Raji (cell line): Measurements from ENCODE around the gene NSL1.

Experiments
- POLR2A ChIP-seq: IDR thresholded peaks from 2 replicates; pipeline ENCODE4 v1.6.1; 2011; ENCODE audit warnings: low read depth, low read length, control low read depth; ENCODE audit not compliant: insufficient read depth

The NSL1 gene

DNA sequence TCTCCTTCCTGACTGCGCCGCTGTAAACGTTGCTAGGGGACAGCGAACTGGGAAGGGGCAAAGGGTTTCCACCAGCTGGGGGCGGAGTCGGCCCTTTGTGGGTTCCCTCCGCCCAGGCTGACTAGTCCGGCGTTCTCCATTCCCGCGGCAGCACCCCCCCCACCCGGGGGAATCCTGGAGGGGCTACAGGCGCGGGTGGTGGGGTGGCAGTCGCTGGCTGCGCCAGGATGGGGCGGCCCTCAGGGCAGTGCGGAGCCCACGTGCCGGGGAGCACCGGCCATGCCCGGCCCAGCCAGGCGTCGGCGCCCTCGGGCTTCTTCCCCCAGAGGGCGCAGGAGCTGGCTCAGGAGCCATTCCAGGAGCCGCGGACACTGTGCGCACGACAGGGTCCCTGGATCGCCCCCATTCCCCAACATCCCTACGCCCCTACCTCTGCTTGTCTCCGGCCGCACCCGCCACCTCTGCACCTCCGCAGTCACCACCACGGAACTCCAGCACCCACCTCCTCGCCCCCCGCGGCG is 92.4 kb downstream of the NSL1 start:
- TF ChIP-seq POLR2A, result no peak

DNA sequence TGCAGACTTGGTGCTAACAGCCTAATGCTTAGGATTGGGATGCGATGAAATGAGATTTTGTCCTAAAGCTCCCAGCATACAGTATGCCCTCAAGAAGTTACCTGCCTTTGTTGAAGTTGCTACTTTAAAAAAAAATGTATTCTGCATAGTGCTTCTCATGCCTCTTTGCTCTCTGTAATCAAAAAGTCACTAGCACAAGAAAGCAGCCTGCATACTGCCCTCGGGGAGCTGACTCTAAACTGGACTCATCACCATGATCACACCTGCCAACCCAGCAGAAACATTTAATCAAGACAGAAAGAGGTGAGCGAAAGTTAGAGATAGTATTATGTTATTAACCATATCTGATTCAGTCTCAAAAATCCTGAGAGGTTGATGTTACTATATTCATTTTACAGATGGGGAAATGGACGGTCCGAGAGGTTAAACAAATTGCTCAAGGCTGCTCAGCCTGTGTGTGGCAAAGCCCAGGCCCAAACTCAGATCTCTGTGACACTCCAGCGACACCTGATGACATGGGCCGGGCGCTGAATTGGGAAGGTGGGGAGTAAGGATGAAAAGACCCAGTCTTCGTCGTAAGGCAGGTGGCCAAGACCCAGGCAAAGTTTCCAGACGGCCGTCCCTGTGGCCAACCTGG is 93.0 kb downstream of the NSL1 start:
- TF ChIP-seq POLR2A, result no peak

DNA sequence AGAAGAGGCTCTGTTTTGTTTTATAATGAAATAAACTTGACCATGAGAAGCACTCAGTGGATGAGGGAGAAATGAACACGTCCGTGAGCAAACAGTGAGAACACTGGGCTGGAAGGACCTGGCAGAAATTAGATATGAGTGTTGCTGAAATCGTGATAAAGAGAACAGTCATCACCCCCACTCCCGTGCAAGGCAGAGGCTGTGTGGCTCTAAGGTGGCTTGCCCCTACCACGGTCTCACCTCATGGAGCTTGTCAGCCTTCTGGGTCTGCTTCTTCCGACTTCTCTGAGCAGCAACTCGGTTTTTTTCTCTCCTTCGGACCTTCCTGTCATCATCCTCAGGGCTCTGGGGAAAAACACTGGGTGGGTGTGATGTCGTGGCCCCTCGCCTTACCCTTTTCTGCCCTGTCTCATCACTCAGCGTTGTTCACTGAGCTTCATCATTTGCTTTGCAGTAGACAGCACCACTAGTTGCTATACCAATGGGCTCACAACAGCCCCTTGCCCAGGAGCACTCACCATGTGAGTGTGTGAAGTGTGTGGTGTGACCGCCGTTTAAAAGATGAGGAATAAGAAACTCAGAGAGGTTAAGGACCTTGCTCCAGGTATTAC is 94.8 kb downstream of the NSL1 start:
- no peak for TF ChIP-seq POLR2A

DNA sequence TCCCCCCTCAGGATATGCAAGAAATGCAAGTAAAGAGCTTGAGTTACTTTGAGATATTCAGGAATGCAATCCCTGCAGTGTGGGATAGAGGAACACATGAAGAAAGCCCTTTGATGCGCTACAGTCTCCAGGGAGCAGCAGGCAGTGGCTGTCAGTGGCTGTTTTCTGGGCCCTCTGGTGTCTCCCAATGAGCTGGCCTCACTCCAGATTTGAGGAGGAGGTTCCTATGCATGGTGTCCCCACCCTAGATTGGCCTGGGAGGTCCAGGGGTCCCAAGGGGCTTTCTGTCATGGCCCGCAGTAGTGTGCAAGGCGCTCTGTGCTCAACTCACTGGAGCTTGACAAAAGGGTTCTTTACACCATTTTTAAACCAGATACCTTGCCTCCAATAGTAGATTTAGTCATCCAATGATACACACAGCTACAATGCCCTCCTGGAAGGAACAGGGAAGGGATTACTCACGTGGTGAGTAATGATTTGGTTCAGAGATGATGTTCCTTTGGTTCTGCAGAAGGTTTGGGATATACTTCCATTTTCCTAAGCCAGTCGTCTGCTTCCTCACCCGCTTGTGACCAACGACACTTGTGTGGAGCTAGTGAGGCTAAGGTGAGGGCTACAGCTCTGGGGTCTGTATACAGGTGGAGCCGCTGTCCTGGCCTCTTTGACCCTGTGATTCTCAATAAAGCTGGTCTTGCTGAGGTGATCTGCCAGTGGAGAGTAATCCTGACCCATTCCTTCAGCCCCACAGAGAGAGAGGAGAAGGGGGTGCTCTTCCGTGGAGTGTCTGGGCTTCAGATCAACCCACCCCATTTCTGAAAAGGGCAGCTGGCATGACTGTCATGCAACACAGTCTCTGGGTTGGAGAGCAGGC is 98.6 kb downstream of the NSL1 start:
- TF ChIP-seq POLR2A, result no peak

DNA sequence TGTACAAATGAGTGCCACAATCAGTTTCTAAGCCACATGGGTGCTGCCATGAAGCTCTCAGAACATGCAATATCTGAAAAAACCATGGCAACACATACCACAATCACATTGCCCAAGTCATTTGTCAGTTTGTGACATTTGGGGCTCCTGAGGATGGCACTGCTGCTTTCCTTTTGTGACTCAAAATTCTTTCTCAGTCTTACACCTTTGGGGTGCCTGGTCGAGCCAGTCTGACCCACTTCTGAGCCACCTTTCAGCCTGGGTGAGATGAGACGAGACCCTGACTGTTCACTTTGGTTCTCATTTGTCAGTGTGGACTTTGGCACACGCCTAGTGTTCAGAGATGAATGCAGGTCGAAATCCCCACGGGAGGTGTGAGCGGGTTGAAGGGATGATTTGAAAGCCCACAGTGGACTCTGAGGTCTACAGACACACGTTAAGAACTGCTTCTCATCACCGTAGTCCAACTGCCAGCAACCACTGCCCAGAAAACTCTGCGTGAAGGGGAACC is 100.0 kb downstream of the NSL1 start:
- no peak for TF ChIP-seq POLR2A

DNA sequence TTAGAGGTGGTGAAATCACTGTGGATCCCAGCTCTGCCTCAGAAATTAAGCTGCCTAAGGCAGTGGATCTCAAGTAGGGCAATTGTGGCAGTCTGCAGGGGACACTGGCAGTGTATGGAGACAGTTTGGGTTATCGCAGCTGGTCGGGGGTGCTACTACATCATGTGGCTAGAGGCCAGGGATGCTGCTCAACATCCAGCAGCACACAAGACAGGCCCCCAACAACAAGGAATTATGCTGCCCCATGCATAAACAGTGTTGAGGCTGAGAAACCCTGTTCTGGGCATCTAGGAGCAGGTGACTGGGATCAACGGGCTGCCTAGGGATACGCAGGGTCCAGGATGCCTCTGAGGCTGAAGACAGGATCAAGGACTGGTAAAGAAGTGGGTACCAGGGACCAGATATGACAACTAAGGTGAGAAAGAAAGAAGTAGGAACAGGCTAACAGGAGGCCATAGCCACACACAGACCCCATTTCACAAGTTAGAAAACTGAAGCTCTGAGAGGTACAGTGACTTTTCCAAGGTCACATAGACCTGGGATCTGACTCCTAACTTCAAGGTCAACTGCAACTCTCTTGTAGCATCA is 100.7 kb downstream of the NSL1 start:
- no peak for TF ChIP-seq POLR2A

DNA sequence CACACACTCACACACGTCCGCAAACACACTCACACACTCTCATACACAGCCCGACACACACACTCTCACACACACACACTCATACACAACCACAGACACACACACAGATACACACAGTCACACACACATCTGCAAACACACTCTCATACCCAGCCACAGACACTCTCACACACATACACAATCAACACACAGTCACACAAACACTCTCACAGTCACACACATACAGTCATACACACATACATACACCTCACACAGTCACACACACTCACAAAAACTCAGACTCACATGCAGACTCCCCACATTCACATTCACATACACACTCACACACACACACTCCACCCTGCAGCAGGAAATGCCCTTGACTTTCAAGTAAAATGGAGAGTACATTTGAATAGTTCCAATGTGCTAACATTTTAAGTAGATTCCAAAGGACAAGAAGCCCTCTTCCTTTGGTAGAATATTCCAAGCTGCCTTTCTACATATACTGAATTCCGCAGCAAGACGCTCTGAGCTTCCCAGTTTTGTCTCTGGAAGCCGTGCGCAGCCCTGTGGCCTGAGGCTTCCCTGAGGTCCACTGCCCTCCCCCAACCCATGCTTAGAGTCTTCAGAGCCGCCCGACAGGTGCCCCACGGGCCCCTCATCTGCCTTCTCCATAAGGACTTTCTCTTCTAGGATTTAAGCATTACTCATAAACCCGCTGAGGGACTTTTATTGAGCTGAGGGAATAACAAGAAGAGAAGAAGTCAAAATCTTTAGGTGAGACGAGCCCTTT is 101.6 kb downstream of the NSL1 start:
- no peak for TF ChIP-seq POLR2A

DNA sequence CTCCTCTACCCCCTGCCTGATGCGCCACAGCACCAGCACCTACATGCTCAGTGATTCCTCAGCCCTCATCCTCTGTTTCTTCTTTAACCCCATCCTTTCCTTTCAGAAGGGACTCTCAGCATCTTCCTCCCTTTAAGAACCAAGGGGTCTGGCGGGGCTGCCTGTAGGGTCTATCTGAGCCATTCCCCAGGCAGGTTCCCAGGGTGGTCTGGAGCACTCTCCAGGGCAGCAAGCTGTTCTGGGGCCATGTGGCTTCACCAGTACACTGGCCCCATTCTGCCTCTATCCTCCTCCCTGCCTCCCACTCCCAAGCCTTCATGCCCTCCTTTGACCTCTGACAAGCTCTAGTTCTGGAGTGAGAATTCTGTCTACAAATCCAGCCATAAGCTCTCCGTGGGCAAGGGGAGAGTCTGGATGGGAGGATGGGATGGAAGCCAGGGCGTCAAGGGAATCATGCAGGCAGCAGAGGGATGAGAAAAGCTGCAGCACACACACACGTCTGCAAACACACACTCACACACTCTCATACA is 102.3 kb downstream of the NSL1 start:
- no peak for TF ChIP-seq POLR2A

DNA sequence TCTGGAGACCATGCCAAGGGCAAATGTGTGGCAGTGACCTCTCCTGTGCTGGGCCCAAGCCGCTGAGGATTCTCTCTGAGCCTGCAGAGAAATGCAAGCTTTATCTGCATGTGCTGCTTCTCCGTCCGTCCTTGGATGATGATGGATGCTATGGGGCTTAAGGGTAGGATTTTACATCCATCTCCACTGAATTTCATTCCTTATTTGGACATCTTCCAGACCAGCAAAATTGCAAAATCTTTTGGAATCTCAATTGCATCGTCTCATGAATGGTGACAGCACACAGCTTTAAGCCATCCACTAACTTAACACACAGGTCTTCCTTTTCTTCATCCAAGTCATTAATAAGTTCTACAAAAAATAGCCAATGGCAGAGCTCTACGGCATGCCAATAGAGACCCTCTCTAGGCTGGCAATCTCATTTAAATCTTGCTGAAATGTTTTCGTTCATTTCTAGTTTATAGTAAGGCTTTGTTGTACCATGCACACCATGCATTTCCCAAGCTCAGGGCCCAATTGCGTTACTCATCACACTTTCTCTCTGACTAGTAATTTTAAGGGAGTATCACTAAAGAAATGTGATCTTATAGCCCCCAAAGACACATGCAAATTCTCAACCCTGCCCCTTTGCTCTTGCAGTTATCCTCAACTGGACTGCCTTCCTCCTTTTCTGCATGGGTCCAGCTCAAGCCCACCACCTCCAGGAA is 103.1 kb downstream of the NSL1 start:
- TF ChIP-seq POLR2A, result no peak

DNA sequence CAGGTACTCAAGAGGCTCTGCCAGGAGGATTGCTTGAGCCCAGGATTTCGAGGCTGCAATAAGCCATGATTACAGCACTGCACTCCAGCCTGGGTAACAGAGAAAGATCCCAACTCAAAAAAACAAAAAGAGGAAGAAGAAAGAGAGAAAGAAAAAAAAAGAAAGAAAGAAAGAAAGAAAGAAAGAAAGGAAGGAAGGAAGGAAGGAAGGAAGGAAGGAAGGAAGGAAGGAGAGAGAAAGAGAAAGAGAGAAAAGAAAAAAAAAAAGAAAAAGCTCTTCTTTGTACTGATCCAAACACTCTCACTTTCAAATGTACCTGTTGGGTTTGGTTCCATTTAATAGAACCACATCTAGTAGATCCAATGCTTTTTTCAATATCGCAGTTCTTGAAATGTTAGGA is 103.8 kb downstream of the NSL1 start:
- TF ChIP-seq POLR2A, result no peak

DNA sequence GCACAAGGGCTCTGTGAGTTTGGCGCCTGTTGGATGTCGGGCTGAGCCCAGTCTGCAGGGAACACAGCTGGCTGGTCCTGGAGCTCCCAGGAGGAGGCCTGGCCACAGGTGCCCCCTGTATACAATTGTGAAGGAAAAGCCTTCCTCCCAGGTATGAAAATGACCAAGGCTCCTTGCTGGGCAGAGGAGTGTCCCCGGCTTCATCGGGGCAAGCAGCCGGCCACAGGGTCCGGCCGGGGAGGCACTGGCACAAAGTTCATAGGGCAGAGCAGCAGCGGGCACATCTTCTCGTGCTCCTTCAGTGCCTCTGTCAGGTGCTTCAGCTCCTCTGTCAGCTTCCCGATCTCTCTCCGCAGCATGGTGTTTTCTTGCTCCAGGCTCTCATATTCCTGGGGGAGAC is 105.0 kb downstream of the NSL1 start:
- TF ChIP-seq POLR2A, result no peak

DNA sequence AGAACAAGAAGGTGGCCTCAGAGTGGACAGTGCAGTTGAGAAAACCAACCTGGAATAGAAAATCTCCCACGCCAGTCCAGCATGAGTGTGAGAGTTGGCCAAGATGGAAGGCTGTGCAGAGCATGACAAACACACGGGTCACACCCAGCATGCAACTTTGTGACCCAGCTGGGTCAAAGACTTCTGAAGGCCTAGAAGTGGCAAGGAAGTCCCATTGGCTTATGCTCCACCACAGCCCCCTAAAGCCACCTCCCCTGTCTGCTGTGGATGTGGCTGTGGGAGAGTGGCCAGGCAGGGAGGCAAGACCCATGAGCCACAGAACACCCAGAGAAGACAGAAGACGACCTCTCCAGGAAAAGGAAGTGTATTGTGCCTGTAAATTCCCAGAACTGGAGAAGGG is 105.5 kb downstream of the NSL1 start:
- TF ChIP-seq POLR2A, result no peak

DNA sequence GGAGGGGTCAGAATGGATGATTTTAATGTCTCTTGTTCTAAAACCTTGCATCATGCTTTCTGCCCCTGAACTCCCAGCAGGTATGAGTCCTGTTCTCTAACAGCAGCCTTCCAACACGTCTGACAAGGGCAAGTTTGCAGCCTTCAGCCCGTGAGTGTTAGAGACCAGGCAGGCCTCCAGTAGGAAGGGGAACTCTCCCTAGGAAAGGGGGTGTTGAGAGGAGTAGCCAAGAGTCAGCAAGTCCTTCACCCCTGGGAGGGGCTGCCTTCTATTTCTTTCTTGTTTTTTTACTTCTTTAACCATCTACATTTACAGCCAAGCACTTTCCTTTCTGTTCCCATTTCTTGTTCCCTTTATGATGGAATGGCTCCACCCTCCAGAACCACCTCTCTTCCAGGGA is 106.1 kb downstream of the NSL1 start:
- no peak for TF ChIP-seq POLR2A

DNA sequence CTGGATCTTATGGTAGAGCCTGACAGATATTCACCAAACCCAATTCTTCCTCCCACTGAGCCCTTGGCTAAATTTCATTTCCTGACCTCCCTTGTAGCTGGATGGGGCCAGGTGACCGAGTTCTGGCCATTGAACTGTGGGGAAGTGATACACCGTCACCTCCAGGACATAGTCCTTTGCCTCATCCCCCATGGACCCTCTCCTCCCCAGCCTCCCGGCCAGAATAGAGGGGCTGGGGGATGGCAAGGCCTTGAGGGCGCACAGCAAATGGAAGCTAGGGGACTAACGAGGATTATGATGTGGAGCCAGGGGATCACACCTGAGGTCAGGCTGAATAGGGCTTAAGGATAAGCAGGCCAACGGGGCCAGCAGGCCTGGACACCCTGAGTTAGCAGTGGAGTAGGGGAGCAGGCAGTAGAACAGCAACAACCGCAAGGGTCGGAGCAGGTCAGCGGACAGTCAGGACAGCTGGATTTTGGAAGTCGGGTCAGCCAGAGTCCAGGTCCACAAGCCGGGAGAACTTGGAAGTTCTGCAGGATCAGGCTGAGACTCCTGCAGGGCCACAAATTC is 107.0 kb downstream of the NSL1 start:
- TF ChIP-seq POLR2A, result no peak

DNA sequence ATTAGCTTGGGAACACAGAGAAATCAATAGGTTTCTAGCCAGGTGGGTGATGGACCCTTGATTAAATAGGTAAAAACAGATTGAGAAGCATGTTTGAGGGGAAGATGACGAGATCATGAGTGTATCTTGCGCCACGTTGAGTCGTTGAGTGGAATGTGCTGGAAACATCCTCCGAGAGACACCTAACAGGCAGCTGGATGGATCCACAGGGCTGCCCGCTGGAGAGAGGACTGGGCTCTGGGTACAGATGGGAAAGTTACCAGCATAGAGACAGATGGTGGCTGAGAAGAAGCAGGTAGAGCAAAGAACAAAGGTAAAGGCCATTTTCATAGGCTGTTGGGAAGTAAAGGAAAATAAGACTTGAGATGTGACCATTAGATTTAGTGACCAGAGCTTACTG is 107.5 kb downstream of the NSL1 start:
- no peak for TF ChIP-seq POLR2A
